H1 (cell line): ENCODE results near the gene SH2D4B.

Source experiments
- CEBPB ChIP-seq: IDR thresholded peaks from 2 replicates; pipeline ENCODE4 v1.6.1; 2012; ENCODE audit warnings: low read depth, low read length
- CHD1 ChIP-seq: IDR thresholded peaks from 2 replicates; pipeline ENCODE4 v1.6.1; 2012; ENCODE audit warnings: low read depth, low read length, improper control_type of control experiment
- GABPA ChIP-seq: IDR thresholded peaks from 2 replicates; pipeline ENCODE4 v1.6.1; 2011; ENCODE audit warnings: mild to moderate bottlenecking, low read length, moderate library complexity, borderline replicate concordance; ENCODE audit not compliant: insufficient read depth
- PHF8 ChIP-seq: fragments of 200-600 bp; sonication (generic); conservative IDR thresholded peaks from 2 replicates; pipeline ENCODE4 v1.7.1; 2012; ENCODE audit warnings: low read depth, mild to moderate bottlenecking, inconsistent platforms, low read length, moderate library complexity
- POLR2A ChIP-seq, 2 experiments: IDR thresholded peaks; 1 replicate in 1 of 2; 2 replicates in 1 of 2; pipeline ENCODE4 v1.6.1; 2011; ENCODE audit warnings: low read depth in 2 of 2, low read length in 2 of 2, mild to moderate bottlenecking in 2 of 2; ENCODE audit errors: control extremely low read depth in 1 of 2
- RFX5 ChIP-seq: IDR thresholded peaks from 2 replicates; pipeline ENCODE4 v1.6.1; 2011; ENCODE audit warnings: low read depth, low read length, improper control_type of control experiment, borderline replicate concordance
- SIX5 ChIP-seq: IDR thresholded peaks from 2 replicates; pipeline ENCODE4 v1.6.1; 2011; ENCODE audit warnings: mild to moderate bottlenecking, low read depth, low read length
- SRF ChIP-seq: IDR thresholded peaks from 2 replicates; pipeline ENCODE4 v1.6.1; 2011; ENCODE audit warnings: mild to moderate bottlenecking, low read depth, low read length, moderate library complexity
- TAF1 ChIP-seq: IDR thresholded peaks from 2 replicates; pipeline ENCODE4 v1.6.1; 2011; ENCODE audit warnings: mild to moderate bottlenecking, low read depth, low read length
- TF ChIP-seq, protein P1 (sequence below): IDR thresholded peaks from 2 replicates; pipeline ENCODE4 v1.6.1; 2011; ENCODE audit warnings: low read length, improper control_type of control experiment
- TF ChIP-seq, protein P2 (sequence below), 3 experiments: IDR thresholded peaks; 1 replicate in 2 of 3; 2 replicates in 1 of 3; pipeline versions ENCODE4 v1.5.1 to v1.6.1; 2011; ENCODE audit warnings: low read length in 3 of 3, mild to moderate bottlenecking in 3 of 3, inconsistent platforms in 2 of 3, low read depth in 1 of 3, moderate library complexity in 1 of 3; ENCODE audit not compliant: insufficient read depth in 1 of 3; ENCODE audit errors: control extremely low read depth in 1 of 3
- TF ChIP-seq, protein P3 (sequence below): IDR thresholded peaks from 2 replicates; pipeline ENCODE4 v1.6.1; 2012; ENCODE audit warnings: low read length, inconsistent platforms
- TF ChIP-seq, protein P4 (sequence below): IDR thresholded peaks from 2 replicates; pipeline ENCODE4 v1.6.1; 2012; ENCODE audit warnings: inconsistent platforms

DNA sequence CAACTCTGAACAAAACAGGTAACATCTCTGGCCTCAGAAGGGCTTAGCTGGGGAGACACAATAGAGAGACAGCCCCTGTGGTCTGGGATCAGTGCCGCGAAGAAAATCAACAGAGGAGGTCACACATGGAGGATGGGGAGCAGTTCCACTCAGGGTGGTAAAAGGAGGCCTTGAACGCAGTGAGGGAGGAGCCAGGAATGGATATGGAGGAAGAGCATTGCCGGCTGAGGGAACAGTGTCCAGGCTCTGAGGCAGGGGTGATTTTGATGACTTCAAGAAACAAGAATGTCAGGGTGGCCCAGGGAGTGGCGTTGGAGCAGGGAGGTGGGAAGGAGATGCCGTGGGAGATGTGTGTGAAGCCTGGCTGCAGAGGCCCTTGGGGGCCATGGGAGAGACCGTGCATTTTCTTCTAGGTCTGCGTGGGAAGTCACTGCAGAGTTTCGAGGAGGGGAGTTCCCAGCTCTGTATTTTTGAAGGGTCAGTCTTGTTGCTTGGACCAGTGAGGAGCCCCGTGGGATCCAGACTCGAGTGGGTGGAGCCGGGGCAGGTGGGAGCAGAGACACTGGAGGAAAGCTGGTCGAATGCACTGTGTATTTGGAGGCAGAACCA lies 35.7 kb upstream of the SH2D4B start:
- TF ChIP-seq PHF8: no peak
- TF ChIP-seq RFX5: no peak
- TF ChIP-seq, protein P1, sequence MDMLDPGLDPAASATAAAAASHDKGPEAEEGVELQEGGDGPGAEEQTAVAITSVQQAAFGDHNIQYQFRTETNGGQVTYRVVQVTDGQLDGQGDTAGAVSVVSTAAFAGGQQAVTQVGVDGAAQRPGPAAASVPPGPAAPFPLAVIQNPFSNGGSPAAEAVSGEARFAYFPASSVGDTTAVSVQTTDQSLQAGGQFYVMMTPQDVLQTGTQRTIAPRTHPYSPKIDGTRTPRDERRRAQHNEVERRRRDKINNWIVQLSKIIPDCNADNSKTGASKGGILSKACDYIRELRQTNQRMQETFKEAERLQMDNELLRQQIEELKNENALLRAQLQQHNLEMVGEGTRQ: no peak
- no peak for TF ChIP-seq CHD1
- TF ChIP-seq SIX5: no peak
- TF ChIP-seq, protein P2, sequence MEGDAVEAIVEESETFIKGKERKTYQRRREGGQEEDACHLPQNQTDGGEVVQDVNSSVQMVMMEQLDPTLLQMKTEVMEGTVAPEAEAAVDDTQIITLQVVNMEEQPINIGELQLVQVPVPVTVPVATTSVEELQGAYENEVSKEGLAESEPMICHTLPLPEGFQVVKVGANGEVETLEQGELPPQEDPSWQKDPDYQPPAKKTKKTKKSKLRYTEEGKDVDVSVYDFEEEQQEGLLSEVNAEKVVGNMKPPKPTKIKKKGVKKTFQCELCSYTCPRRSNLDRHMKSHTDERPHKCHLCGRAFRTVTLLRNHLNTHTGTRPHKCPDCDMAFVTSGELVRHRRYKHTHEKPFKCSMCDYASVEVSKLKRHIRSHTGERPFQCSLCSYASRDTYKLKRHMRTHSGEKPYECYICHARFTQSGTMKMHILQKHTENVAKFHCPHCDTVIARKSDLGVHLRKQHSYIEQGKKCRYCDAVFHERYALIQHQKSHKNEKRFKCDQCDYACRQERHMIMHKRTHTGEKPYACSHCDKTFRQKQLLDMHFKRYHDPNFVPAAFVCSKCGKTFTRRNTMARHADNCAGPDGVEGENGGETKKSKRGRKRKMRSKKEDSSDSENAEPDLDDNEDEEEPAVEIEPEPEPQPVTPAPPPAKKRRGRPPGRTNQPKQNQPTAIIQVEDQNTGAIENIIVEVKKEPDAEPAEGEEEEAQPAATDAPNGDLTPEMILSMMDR (IDR thresholded peaks at IDR 0.05; ENCODE audit: control extremely low read depth in 1 of 3, insufficient read depth in 1 of 3, low read depth in 1 of 3, low read length in 3 of 3): no peak
- no peak for TF ChIP-seq POLR2A (IDR thresholded peaks at IDR 0.05; ENCODE audit: control extremely low read depth in 1 of 2, low read depth in 2 of 2, low read length in 2 of 2)
- TF ChIP-seq CEBPB: no peak
- no peak for TF ChIP-seq TAF1
- no peak for TF ChIP-seq GABPA
- no peak for TF ChIP-seq SRF
- TF ChIP-seq, protein P3, sequence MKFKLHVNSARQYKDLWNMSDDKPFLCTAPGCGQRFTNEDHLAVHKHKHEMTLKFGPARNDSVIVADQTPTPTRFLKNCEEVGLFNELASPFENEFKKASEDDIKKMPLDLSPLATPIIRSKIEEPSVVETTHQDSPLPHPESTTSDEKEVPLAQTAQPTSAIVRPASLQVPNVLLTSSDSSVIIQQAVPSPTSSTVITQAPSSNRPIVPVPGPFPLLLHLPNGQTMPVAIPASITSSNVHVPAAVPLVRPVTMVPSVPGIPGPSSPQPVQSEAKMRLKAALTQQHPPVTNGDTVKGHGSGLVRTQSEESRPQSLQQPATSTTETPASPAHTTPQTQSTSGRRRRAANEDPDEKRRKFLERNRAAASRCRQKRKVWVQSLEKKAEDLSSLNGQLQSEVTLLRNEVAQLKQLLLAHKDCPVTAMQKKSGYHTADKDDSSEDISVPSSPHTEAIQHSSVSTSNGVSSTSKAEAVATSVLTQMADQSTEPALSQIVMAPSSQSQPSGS: no peak
- TF ChIP-seq, protein P4, sequence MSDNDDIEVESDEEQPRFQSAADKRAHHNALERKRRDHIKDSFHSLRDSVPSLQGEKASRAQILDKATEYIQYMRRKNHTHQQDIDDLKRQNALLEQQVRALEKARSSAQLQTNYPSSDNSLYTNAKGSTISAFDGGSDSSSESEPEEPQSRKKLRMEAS: no peak
